ENCODE measurements around the gene A1BG. TPM values are rescaled to one million over a fixed set of nuclear protein-coding genes. Genes with fewer than 3 reads are reported as not detected.
A peak's percentile ranks its signal among the peaks of the same experiment; 100 is the strongest.
"Not testable (repeated sequence)": the region's sequence is repeated elsewhere in the genome, so short reads cannot be mapped to it uniquely, and the experiment has no call there.

The A1BG gene
- total and polyA plus RNA-seq, 7 donors: 1.6 to 12.0 (median 5.2) TPM

DNA sequence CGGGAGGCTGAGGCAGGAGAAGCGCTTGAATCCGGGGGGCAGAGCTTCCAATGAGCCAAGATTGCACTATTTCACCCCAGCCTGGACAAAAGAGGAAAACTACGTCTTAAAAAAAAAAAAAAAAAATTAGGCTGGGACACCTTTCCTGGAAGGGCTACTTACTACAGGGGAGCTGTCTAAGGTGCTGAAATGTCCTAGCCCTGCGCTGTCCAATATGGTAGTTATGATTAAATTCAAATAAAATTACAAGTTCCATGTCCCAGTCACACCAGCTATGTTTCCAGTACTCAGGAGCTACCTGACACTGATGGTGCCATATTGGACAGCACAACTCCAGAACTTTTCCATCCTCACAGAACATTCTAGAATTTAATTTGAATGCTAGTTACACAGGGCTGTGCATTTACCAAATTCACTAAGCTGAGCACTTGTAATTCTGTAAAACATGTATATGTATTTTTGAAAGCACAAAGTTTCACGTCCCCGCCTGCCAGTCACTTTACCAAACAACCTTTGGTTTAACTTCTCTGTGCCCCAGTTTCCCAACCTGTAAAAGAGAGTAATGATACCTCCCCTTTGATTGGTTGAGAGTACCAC, 35.7 kb downstream of the A1BG start:
- no peak overlapping the region for H3K27ac ChIP-seq
- TF ChIP-seq, protein P1, sequence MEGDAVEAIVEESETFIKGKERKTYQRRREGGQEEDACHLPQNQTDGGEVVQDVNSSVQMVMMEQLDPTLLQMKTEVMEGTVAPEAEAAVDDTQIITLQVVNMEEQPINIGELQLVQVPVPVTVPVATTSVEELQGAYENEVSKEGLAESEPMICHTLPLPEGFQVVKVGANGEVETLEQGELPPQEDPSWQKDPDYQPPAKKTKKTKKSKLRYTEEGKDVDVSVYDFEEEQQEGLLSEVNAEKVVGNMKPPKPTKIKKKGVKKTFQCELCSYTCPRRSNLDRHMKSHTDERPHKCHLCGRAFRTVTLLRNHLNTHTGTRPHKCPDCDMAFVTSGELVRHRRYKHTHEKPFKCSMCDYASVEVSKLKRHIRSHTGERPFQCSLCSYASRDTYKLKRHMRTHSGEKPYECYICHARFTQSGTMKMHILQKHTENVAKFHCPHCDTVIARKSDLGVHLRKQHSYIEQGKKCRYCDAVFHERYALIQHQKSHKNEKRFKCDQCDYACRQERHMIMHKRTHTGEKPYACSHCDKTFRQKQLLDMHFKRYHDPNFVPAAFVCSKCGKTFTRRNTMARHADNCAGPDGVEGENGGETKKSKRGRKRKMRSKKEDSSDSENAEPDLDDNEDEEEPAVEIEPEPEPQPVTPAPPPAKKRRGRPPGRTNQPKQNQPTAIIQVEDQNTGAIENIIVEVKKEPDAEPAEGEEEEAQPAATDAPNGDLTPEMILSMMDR (IDR thresholded peaks at IDR 0.05): no peak
- no peak for DNase-seq
- whole genome bisulfite sequencing, 3 donors: 56 to 67% (median 62%) methylated on average over 7 of the region's 7 CpGs
- no peak overlapping the region for H3K4me3 ChIP-seq
- intact Hi-C loops (cut with DNase I): no loop called here
- no peaks in the 10 kb centered on the region for H3K27me3 ChIP-seq (ENCODE audit: insufficient read depth in 3 of 3, low read length in 2 of 3)
- no peak for ATAC-seq
- H3K4me1 ChIP-seq: no peaks in the 10 kb centered on the region
- H3K9me3 ChIP-seq: no peaks in the 10 kb centered on the region
- peaks cover 9 to 55% of the 10 kb centered on the region in 2 donors for H3K36me3 ChIP-seq (ENCODE audit: insufficient read depth in 1 of 2, low read depth in 1 of 2)

DNA sequence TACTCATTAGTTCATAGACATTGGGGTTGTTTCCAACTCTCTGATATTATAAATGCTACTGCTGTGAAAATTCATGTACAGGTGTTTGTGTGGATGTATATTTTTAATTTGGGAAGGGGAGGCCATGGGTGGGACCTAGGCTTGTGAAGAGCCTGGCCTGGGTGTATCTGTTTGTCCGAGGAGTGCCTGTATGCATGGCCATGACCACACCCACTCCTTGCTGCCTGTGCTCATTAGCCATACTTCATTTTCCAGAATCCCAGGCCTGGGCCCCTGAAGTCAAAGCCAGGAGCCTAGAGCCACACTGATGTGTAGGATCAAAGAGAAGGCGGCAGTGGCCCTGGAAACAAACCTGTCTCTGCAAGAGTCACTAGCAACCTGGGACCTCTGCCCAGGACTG, 37.7 kb downstream of the A1BG start:
- intact Hi-C loops (cut with DNase I): no loop called here
- Histone ChIP-seq H3K4me1 (no peaks in the 10 kb centered on the region), H3K27me3 (ENCODE audit: insufficient read depth in 3 of 3, low read length in 2 of 3) (no peaks in the 10 kb centered on the region), H3K4me3 (no peak overlapping the region), H3K9me3 (no peaks in the 10 kb centered on the region), H3K27ac (no peak overlapping the region), H3K36me3 (ENCODE audit: insufficient read depth in 1 of 2, low read depth in 1 of 2) (peaks cover 17 to 65% of the 10 kb centered on the region in 2 donors)
- TF ChIP-seq, protein P1 (IDR thresholded peaks at IDR 0.05): no peak
- DNase-seq (no peak), ATAC-seq (no peak)
- WGBS, 3 donors: 89 to 100% (median 94%) methylated on average over 2 of the region's 2 CpGs

DNA sequence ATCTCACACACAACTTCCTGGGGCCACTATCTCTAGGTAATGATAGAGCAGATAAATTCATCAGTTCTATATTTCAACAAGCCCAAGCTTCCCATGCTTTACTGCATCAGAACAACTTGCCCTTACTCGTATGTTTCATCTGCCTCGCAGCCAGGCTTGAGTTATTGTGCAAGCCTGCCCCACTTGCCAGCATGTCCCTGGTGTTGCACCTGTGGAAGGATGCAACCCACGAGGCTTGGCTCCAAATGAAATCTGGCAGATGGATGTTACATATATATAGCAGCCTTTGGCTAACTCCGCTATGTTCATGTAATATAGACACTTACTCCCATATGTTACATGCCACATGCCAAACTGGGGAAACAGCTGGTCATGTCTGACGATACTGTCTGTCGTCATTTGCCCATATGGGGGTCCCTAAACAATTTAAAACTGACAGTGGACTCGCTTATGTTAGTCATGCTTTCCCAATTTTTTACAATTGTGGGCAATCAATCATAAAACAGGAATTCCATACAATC, 41.9 kb downstream of the A1BG start:
- intact Hi-C loops (cut with DNase I): no loop called here
- H3K9me3 ChIP-seq: no peaks in the 10 kb centered on the region
- H3K36me3 ChIP-seq (ENCODE audit: insufficient read depth in 1 of 2, low read depth in 1 of 2): peaks cover 19 to 87% of the 10 kb centered on the region in 2 donors
- no peak overlapping the region for H3K4me3 ChIP-seq
- H3K4me1 ChIP-seq: peaks cover 2% of the 10 kb centered on the region
- H3K27me3 ChIP-seq (ENCODE audit: insufficient read depth in 3 of 3, low read length in 2 of 3): no peaks in the 10 kb centered on the region
- WGBS, 3 donors: 61 to 72% (median 61%) methylated on average over 7 of the region's 7 CpGs
- ATAC-seq (peak in 2 of 4 donors; percentile 15 to 54), DNase-seq (no peak)
- H3K27ac ChIP-seq: no peak overlapping the region
- TF ChIP-seq, protein P1 (IDR thresholded peaks at IDR 0.05): no peak

DNA sequence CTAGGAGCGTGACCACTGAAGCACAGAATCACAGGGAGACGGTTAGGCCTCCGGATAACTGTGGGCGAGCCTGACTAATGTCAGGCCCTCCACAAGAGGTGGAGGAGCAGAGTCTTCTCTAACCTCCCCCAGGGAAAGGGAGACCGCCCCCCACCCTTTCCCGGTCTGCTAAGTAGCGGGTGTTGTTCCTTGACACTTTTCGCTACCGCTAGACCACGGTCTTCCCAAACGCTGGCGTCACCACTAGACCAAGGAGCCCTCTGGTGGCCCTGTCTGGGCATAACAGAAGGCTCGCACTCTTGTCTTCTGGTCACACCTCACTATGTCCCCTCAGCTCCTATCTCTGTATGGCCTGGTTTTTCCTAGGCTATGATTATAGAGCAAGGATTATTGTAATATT, 42.6 kb downstream of the A1BG start:
- H3K27me3 ChIP-seq (ENCODE audit: insufficient read depth in 3 of 3, low read length in 2 of 3); H3K27ac ChIP-seq; intact Hi-C loops (cut with DNase I); H3K9me3 ChIP-seq; H3K4me3 ChIP-seq; ATAC-seq; H3K4me1 ChIP-seq: not testable (repeated sequence)
- WGBS, 3 donors: 48 to 49% (median 48%) methylated on average over 12 to 13 of the region's 13 CpGs
- TF ChIP-seq, protein P1 (IDR thresholded peaks at IDR 0.05): peak; percentile 37
- DNase-seq: peak in 1 of 2 donors; percentile 25
- peaks cover 19 to 84% of the 10 kb centered on the region in 2 donors for H3K36me3 ChIP-seq (ENCODE audit: insufficient read depth in 1 of 2, low read depth in 1 of 2)

All from psoas muscle (tissue), 8 donors.